HT-29 (cell line): Measurements from ENCODE around the gene SPRED1. TPM values are rescaled to one million over a fixed set of nuclear protein-coding genes. Genes with fewer than 3 reads are reported as not detected.

Experiments
- DNase-seq: peaks from one replicate; pipeline ENCODE4 v3.0.0-alpha.2; 2015; ENCODE audit warnings: low spot score
- total RNA-seq: library from RNA; depleted of rRNA; stranded (reverse); fragments of >200 nt; shearing (Covaris generic); gene quantifications from 2 replicates; pipeline ENCODE4 v1.2.3, GENCODE V29; 2014; rRNA removed

SPRED1 gene
- total RNA-seq = 36.0 and 37.1 TPM in 2 replicates

GRCh38 chr15:38252481-38253350 is at the start of gene SPRED1:
TSS of gene SPRED1 (plus strand) at chr15:38252836. CDS start at chr15:38253186, 350 bp downstream.
- peak; percentile 79 for DNase-seq

DNA sequence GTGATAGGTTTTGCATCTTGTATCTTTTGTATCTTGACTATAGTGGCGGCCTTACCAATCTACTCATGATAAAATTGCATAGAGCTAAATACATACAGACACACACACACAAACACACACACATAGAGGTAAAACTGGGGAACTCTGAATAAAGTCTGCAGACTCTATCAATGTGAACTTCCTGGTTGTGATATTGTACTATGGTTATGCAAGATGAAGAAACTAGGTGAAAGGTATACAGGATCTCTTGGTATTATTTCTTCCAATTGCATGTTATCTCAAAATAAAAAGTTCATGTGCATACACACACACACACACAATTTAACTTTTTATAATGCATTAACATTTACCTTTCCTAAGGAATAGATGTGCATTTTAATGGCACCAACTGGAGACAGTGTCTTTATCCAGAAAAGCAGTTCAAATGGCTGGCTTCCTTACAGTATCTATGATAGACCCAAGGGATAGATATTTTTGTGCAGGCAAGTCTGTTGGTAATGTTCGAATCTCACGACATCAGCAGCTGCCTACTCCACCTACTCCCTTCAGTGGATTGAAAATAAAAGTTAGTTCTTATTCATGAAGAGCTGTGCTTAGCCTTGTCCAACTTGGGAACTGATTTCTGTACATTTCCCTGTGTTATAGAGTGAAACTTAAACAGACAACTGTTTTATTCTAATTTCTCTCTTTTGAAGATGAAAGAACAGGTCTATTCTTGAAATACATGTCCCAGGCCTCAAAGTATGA is 46.9 kb upstream of the SPRED1 start:
- DNase-seq = no peak

DNA sequence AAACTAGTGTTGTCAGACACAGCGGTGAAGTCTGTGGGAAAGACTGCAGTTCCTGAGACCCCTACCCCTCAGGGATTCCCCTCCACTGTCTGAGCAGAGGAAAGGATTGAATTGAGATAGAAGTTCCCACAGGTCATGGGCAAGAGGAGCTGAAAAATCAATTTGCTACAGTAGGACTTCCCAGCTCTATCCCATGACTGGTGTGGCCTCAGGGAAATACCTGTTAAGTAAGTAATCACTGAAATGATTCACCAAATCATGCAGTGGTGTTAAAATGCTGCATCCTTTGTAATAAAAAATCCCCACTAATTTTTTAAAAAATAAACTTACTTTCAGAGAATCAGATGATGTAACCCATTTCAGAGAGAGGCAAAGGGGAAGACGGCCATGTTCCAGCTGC is 45.0 kb upstream of the SPRED1 start:
- DNase-seq = no peak

DNA sequence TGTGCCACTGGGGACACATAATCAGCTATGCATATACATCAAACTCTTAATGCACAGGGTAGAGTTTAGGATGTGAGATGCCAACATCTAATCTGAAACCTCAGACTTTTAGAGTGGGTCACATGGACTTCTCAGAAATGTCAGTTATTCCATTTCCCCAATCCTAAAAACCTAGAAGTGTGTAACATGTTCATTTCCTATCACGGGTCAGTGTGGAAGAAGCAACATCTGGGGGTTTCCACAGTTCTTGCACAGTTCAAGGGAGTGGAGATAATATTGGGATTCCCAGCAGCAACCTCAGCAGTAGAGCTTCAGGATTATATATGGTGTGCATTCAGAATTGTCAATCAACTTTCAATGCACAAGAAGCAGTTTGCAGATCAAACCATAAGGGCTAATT is 44.4 kb upstream of the SPRED1 start:
- DNase-seq = no peak

DNA sequence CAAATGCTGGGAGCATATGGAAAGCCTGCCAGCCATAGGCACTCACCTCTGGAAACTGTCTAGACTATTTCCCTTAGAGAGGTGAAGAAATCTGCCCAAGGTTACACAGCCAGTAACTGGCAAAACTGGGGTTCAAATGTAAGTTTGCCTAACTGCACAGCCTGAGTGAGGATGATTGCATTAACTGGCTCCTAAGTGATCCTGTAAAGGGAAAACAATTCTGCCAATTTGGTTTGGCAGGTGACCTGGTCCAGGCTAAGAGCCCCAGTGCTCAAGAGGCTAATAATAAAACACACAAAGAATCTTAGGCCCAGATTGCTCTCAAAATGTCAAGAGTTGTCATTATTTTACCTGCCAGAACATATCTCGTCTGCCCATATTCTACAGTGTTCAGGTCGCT is 43.9 kb upstream of the SPRED1 start:
- DNase-seq = no peak

- no peak for DNase-seq
Measured at GRCh38 chr15:38211249-38211648, 41.4 kb upstream of the SPRED1 start.

GRCh38 chr15:38211811-38212210 is 40.8 kb upstream of the SPRED1 start:
- DNase-seq = no peak

DNA sequence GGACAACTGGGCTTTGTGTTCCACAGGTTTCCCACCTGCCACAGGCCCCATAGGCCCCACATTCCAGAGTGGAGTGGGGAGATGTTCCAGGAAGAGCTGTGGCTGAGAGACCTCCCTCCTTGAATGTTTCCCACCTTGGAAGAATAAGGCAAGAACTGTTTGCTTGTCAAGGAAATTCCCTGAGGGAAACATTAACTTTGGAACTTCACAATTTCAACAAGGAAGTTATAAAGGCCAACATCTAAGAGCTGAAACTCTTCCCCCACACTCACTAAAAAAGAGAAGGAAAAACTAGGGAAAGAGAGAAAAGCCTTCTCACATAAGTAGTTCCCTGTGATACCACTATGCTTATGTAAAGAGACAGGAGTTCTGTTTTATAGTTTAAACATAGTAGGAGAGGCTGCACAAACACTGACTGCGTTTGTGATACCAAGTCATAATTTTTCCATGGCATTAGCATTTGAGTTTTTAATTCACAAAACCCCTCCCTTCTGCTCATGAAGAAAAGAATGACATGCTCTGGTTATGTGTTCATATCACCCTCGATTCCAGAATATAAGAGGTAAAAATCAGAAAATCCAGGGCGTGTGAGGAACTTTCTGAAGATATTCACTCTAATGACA is 39.8 kb upstream of the SPRED1 start:
- DNase-seq = no peak

- DNase-seq = no peak
Measured at GRCh38 chr15:38213356-38213755, 39.3 kb upstream of the SPRED1 start.

DNA sequence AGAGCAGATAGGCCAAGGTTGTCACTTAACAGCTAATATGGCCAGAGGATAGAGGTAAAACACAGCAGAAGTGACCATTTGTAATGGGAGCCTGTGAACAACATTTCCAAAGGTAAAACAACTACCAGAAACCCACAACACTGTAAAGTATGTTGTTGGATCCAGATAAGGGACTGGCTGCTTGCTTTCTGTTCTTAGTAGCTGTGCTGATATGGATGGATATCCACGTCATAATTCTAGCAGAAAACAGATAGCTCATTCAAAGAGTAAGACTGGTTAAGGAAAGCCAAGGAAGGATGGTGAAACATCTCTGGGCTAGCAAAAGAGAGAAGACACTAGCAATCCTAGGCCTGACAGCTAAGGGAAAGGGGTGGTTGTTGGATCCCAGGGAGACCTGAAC is 36.9 kb upstream of the SPRED1 start:
- no peak for DNase-seq

GRCh38 chr15:38216763-38217162 is 35.9 kb upstream of the SPRED1 start:
- no peak for DNase-seq

DNA sequence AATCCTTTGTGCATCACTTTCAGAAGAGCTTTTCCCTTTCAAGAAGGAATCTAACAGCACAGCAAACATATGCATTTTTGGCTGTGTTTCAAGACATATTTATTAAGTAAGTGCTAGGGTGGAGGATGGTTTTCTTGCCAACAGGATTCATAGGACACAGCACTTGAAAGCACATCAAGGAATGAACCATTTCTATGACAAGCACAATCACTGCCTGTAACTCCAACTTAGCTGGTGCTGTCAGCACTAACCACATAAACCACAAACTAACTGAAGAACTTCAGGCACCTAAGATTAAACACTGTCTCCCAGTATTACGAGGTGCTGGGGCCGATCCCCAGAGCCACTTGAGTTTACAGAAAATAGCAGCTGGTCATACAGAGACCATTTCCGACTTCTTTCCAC is 35.4 kb upstream of the SPRED1 start:
- DNase-seq = peak; percentile 90

- peak; percentile 61 for DNase-seq
Measured at GRCh38 chr15:38217788-38218609, 34.6 kb upstream of the SPRED1 start.

GRCh38 chr15:38220606-38221273 is 31.9 kb upstream of the SPRED1 start:
- DNase-seq = no peak

DNA sequence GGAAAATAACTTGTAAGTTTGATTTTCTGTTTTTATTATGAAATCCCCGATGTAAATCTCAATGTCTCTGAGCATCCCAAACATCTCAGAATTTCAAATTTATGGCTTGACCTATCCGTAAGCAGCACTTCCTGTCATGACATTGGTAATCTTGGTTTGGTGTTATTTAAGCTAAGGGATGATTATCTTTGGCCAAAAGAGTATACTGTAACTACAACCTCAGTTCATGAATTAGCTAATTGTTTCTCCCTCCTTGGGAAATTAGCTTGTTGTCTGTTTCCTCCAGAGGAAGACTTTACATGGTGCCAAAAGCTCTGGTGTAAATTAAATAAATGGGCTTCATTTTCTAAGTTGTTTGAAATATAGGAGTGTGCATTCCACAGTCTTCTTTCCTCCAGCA is 28.1 kb upstream of the SPRED1 start:
- no peak for DNase-seq

DNA sequence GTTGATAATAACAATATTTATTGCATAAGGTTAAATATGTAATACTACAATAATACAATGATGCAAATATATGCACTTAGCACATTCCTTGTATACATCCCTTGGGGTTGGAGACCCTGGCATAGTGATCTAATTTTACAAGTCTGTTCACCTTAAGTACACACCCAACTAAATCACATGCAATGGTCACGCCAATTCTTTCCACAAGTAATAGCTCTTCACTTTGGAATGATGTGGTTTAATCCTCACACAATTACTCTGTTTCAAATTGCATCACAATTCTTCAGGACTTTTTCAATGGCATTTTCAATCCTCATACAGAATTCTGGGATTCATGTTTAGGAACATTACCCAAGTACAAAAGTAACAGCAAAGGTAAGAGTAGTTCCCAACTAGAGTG is 27.3 kb upstream of the SPRED1 start:
- no peak for DNase-seq

DNA sequence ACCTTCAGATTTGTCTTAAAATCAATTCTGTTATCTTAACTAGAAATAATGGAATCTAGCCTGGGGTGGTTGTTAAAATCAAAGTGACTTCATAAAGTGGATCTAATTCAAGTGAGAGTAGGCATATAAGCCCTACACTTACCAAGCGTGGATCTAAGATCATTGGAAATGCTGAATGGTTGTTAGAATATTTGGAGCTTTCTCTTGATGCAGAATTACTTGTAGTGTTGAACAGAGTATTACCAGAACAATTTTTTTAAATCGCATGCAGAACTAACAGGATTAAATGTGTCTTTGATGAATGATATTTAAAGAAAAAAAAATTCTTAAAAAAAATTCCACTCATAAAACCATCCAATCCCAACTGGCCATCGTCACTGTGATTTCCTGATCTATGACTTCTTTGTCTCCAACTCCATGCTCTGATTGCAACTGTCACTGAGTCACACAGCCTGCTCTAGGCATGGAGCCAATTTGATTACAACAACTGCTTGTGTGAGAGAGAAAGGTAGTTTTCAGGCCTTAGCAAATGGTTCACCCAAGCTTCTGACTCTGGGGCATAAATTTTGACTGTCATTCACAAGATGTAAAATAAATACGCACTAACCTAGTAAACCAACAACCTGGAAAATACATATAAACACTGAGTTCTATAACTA is 25.9 kb upstream of the SPRED1 start:
- peak; percentile 93 for DNase-seq

DNA sequence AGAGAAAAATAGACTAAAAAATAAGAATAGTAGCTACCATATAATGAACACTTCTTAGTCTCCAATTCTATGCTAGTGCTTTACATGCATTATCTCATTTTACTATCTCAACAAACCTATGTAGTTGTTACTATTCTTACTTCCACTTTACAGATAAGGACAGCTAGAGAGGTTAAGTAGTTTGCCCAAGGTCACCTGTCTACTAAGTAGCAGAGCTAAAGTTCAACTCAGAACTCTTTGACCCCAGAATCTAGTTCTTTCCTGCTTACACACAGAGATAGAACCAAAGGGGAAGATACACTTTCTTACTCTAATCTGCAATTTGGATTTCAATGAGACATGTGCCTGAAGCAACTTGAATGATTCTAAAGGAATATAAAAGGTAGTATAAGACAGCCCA is 24.7 kb upstream of the SPRED1 start:
- DNase-seq = no peak

DNA sequence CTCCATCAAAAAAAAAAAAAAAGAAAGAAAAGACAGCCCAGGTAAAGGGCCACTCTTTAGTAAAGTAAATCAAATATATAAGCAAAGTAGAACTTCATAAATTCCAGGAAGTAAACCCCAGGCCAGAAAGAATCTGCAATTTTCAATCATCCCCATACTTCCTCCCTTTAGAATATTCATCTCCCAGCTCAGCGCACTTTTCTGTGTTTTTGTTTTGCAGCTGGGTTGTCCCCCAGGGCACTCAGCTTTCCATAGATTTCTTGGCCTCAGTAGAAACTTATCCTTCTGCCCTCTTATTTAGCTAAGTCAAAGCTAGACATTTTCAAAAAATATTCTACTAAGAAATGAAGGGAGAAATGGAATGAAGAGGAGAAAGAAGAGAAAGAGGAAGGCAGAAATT is 24.0 kb upstream of the SPRED1 start:
- DNase-seq = no peak

GRCh38 chr15:38229705-38230310 is 22.8 kb upstream of the SPRED1 start:
- no peak for DNase-seq
